Parathyroid adenoma (tissue), 2 donors: ENCODE measurements around the gene THUMPD2.

Source experiments
- H2AFZ ChIP-seq: fragments of 300-600 bp; sonication (generic); one replicate; pipeline ENCODE4 v1.7.0; 2017; ENCODE audit warnings: antibody characterized with exemption, mild to moderate bottlenecking
- H3K27ac ChIP-seq: fragments of 300-600 bp; sonication (generic); one replicate; pipeline ENCODE4 v1.7.0; 2017
- H3K27me3 ChIP-seq: fragments of 300-600 bp; sonication (generic); one replicate; pipeline ENCODE4 v1.7.0; 2017; ENCODE audit warnings: low read length; ENCODE audit not compliant: control insufficient read depth, insufficient read depth
- H3K36me3 ChIP-seq: fragments of 300-600 bp; sonication (generic); one replicate; pipeline ENCODE4 v1.7.0; 2017; ENCODE audit warnings: low read length; ENCODE audit not compliant: control insufficient read depth, insufficient read depth
- H3K4me1 ChIP-seq: fragments of 300-600 bp; sonication (generic); one replicate; pipeline ENCODE4 v1.7.0; 2017; ENCODE audit warnings: control low read depth
- H3K4me2 ChIP-seq: fragments of 300-600 bp; sonication (generic); one replicate; pipeline ENCODE4 v1.7.0; 2017; ENCODE audit warnings: low read length
- H3K4me3 ChIP-seq: fragments of 300-600 bp; sonication (generic); one replicate; pipeline ENCODE4 v1.7.0; 2017; ENCODE audit warnings: low read depth, low read length
- H3K79me2 ChIP-seq: fragments of 300-600 bp; sonication (generic); one replicate; pipeline ENCODE4 v1.7.0; 2017; ENCODE audit warnings: control low read depth
- H3K9ac ChIP-seq: fragments of 300-600 bp; sonication (generic); one replicate; pipeline ENCODE4 v1.7.0; 2017; ENCODE audit warnings: mild to moderate bottlenecking
- H3K9me3 ChIP-seq: fragments of 300-600 bp; sonication (generic); one replicate; pipeline ENCODE4 v1.7.0; 2017; ENCODE audit warnings: low read length; ENCODE audit not compliant: control insufficient read depth
- CTCF ChIP-seq: fragments of 300-600 bp; sonication (generic); IDR thresholded peaks from one replicate; pipeline ENCODE4 v1.7.0; 2017; ENCODE audit warnings: antibody characterized with exemption, mild to moderate bottlenecking
- donor health status: primary hyperparathyroidism.

THUMPD2 gene

GRCh38 chr2:39723946-39724827, 54.9 kb downstream of the THUMPD2 start:
- H3K4me2 ChIP-seq = no peak overlapping the region
- H2AFZ ChIP-seq = no peak overlapping the region
- no peaks in the 10 kb centered on the region for H3K9me3 ChIP-seq
- no peaks in the 10 kb centered on the region for H3K79me2 ChIP-seq
- H3K27me3 ChIP-seq = no peaks in the 10 kb centered on the region
- H3K4me3 ChIP-seq = no peak overlapping the region
- no peaks in the 10 kb centered on the region for H3K36me3 ChIP-seq
- no peak for TF ChIP-seq CTCF
- no peaks in the 10 kb centered on the region for H3K4me1 ChIP-seq
- H3K27ac ChIP-seq = no peak overlapping the region
- no peak overlapping the region for H3K9ac ChIP-seq

- H2AFZ ChIP-seq = no peak overlapping the region
- no peaks in the 10 kb centered on the region for H3K9me3 ChIP-seq
- H3K79me2 ChIP-seq = no peaks in the 10 kb centered on the region
- no peak for TF ChIP-seq CTCF
- no peak overlapping the region for H3K27ac ChIP-seq
- H3K36me3 ChIP-seq = no peaks in the 10 kb centered on the region
- no peak overlapping the region for H3K4me2 ChIP-seq
- H3K4me3 ChIP-seq = no peak overlapping the region
- H3K27me3 ChIP-seq = no peaks in the 10 kb centered on the region
- no peak overlapping the region for H3K9ac ChIP-seq
- H3K4me1 ChIP-seq = no peaks in the 10 kb centered on the region
Measured at GRCh38 chr2:39723497-39723896, 55.6 kb downstream of the THUMPD2 start.

DNA sequence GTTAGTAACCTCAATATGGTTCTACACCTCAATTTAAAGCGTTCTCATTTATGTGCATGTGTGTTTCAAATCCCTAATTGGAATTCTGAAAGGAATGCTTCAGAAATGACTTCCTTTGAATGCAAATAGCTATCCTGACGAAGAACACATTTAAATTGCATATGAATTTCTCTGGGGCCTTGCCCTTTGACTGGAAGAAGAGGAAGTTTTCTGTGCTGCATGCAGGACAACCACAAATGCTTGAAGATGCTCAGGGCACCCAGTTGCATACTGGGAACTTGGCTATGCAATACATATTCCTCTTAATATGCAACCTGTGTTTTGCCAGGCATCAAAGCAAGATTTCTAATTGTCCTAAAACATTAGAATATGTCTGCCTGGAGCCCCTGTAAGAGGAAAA, 58.1 kb downstream of the THUMPD2 start:
- Histone ChIP-seq H3K4me1 (no peaks in the 10 kb centered on the region), H3K4me2 (no peak overlapping the region), H2AFZ (no peak overlapping the region), H3K4me3 (no peak overlapping the region), H3K79me2 (no peaks in the 10 kb centered on the region), H3K36me3 (no peaks in the 10 kb centered on the region), H3K27me3 (no peaks in the 10 kb centered on the region), H3K9ac (no peak overlapping the region), H3K27ac (no peak overlapping the region), H3K9me3 (no peaks in the 10 kb centered on the region)
- no peak for TF ChIP-seq CTCF

DNA sequence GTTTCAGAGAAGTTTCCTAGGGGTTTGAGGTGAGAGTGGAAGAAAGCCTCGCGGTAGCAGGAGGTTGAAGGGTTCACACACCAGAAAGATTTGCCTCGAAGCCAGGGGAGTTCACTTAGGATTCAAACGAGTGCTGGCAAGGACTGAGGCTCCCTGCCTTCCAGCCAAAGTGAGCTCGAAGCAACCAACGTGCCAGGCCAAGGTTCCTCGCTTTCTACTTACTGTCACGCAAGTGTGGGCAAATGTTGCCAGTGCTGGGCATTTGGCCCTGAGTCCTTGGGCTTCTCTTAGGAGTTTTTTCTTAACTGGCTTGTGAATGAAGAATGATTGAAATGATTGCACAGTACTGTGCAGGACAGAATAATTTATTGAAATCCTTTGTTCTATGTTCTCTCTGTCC, 59.7 kb downstream of the THUMPD2 start:
- no peaks in the 10 kb centered on the region for H3K27me3 ChIP-seq
- no peaks in the 10 kb centered on the region for H3K9me3 ChIP-seq
- H3K4me2 ChIP-seq = no peak overlapping the region
- no peak overlapping the region for H3K9ac ChIP-seq
- no peak overlapping the region for H3K4me3 ChIP-seq
- TF ChIP-seq CTCF = no peak
- no peaks in the 10 kb centered on the region for H3K4me1 ChIP-seq
- no peaks in the 10 kb centered on the region for H3K36me3 ChIP-seq
- no peak overlapping the region for H3K27ac ChIP-seq
- no peak overlapping the region for H2AFZ ChIP-seq
- H3K79me2 ChIP-seq = no peaks in the 10 kb centered on the region

DNA sequence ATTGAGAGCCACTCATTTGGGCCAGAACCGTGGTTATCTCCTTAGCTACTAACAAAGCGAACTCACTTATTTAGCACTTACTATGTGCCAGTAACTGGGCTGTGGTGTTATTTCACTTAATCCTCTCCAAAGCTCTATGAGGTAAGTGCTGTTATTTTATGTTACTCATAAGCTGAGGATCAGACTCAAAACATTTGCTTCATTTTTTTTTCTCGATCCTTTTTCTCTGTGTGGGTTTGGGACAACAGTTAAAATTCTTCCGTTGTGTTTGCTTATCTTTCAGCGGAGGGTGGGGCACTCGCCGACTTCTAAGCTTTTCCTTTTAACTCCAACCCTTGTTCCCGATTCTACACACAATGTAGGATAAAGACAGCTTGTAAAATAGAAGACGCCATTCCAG, 60.6 kb downstream of the THUMPD2 start:
- Histone ChIP-seq H3K27ac (no peak overlapping the region), H3K27me3 (no peaks in the 10 kb centered on the region), H2AFZ (no peak overlapping the region), H3K36me3 (no peaks in the 10 kb centered on the region), H3K9ac (no peak overlapping the region), H3K4me1 (no peaks in the 10 kb centered on the region), H3K9me3 (no peaks in the 10 kb centered on the region), H3K79me2 (no peaks in the 10 kb centered on the region), H3K4me2 (no peak overlapping the region), H3K4me3 (no peak overlapping the region)
- no peak for TF ChIP-seq CTCF
